Activated CD4-positive, alpha-beta memory T cell treated with anti-CD3 and anti-CD28 coated beads, Interleukin-2, amount 10 ng/mL, durations not matched to agents 7 days and 5 days (primary cell): ENCODE data around the gene TTLL10. TPM values are rescaled to one million over a fixed set of nuclear protein-coding genes. Genes with fewer than 3 reads are reported as not detected.
"Not testable (repeated sequence)": the region's sequence is repeated elsewhere in the genome, so short reads cannot be mapped to it uniquely, and the experiment has no call there.

ENCODE experiments used
- CTCF ChIA-PET: fragments of 350-600 bp; sonication (Branson Sonifier 250); formaldehyde crosslinking; loops from one replicate; lab custom pipeline; 2021; ENCODE audit warnings: antibody characterized with exemption, inconsistent platforms; lab: Charles Lee
- POLR2A ChIA-PET: fragments of 350-600 bp; sonication (Branson Sonifier 250); formaldehyde crosslinking; loops from one replicate; lab custom pipeline; 2021; ENCODE audit warnings: antibody characterized with exemption; lab: Charles Lee
- DNase-seq: peaks from one replicate; pipeline ENCODE4 v3.0.0-alpha.2; 2020
- H3K27ac Mint-ChIP-seq: one replicate; pipeline ENCODE4 v1.8.0; 2021; ENCODE audit warnings: mild to moderate bottlenecking, mixed read lengths
- H3K27me3 Mint-ChIP-seq: one replicate; pipeline ENCODE4 v1.8.0; 2021; ENCODE audit warnings: mixed read lengths
- H3K36me3 Mint-ChIP-seq: one replicate; pipeline ENCODE4 v1.8.0; 2021; ENCODE audit warnings: low read depth, mixed read lengths
- H3K4me1 Mint-ChIP-seq: one replicate; pipeline ENCODE4 v1.8.0; 2021; ENCODE audit warnings: mixed read lengths
- H3K4me3 Mint-ChIP-seq: one replicate; pipeline ENCODE4 v1.8.0; 2021; ENCODE audit warnings: mild to moderate bottlenecking, mixed read lengths
- H3K9me3 Mint-ChIP-seq: one replicate; pipeline ENCODE4 v1.8.0; 2021; ENCODE audit warnings: mixed read lengths
- total RNA-seq, 2 experiments: library from RNA; stranded (reverse); gene quantifications; one replicate each; pipeline ENCODE4 v1.2.3, GENCODE V29; 2021

The TTLL10 gene
- total RNA-seq, 2 experiments from 2014 or later = not detected

- Mint-ChIP-seq H3K36me3 (no peaks in the 10 kb centered on the region), H3K27me3 (peaks cover 2% of the 10 kb centered on the region), H3K9me3 (no peaks in the 10 kb centered on the region), H3K27ac (no peak overlapping the region), H3K4me3 (no peak overlapping the region), H3K4me1 (peaks cover 14% of the 10 kb centered on the region)
- CTCF ChIA-PET = no interaction called here
- no peak for DNase-seq
- POLR2A ChIA-PET = no interaction called here
Observed at GRCh38 chr1:1132956-1133750, 40.5 kb upstream of the TTLL10 start.

GRCh38 chr1:1134300-1134970 is 39.2 kb upstream of the TTLL10 start:
- POLR2A ChIA-PET = no interaction called here
- H3K27ac Mint-ChIP-seq = no peak overlapping the region
- H3K4me3 Mint-ChIP-seq = no peak overlapping the region
- H3K36me3 Mint-ChIP-seq = no peaks in the 10 kb centered on the region
- DNase-seq = no peak
- peaks cover 2% of the 10 kb centered on the region for H3K27me3 Mint-ChIP-seq
- H3K4me1 Mint-ChIP-seq = peaks cover 20% of the 10 kb centered on the region
- H3K9me3 Mint-ChIP-seq = no peaks in the 10 kb centered on the region
- CTCF ChIA-PET = no interaction called here

- no peak for DNase-seq
- POLR2A ChIA-PET = interaction anchor here (0.7 kb wide), 1 partner anchor 20 kb away, joined by 3 read pairs; no protein-coding TSS in a partner anchor
- peaks cover 20% of the 10 kb centered on the region for H3K4me1 Mint-ChIP-seq
- H3K27ac Mint-ChIP-seq = no peak overlapping the region
- peaks cover 2% of the 10 kb centered on the region for H3K27me3 Mint-ChIP-seq
- H3K4me3 Mint-ChIP-seq = no peak overlapping the region
- H3K36me3 Mint-ChIP-seq = no peaks in the 10 kb centered on the region
- CTCF ChIA-PET = no interaction called here
- H3K9me3 Mint-ChIP-seq = no peaks in the 10 kb centered on the region
Observed at GRCh38 chr1:1135339-1136136, 38.1 kb upstream of the TTLL10 start.

- Mint-ChIP-seq H3K4me3 (no peak overlapping the region), H3K4me1 (peaks cover 21% of the 10 kb centered on the region), H3K27me3 (peaks cover 2% of the 10 kb centered on the region), H3K36me3 (no peaks in the 10 kb centered on the region), H3K9me3 (no peaks in the 10 kb centered on the region), H3K27ac (no peak overlapping the region)
- POLR2A ChIA-PET = interaction anchor here (0.7 to 1.1 kb wide), 3 partner anchors 18 to 44 kb away, joined by 3 to 4 read pairs (median 3); no protein-coding TSS in a partner anchor
- CTCF ChIA-PET = interaction anchor here (1.7 kb wide), 1 partner anchor 14 kb away, joined by 4 read pairs; no protein-coding TSS in a partner anchor
- no peak for DNase-seq
Observed at GRCh38 chr1:1136547-1137230, 37.0 kb upstream of the TTLL10 start.

GRCh38 chr1:1137256-1138045 is 36.2 kb upstream of the TTLL10 start:
- peaks cover 2% of the 10 kb centered on the region for H3K27me3 Mint-ChIP-seq
- no peaks in the 10 kb centered on the region for H3K36me3 Mint-ChIP-seq
- DNase-seq = peak; percentile 75
- POLR2A ChIA-PET = interaction anchor here (1.1 kb wide), 1 partner anchor 45 kb away, joined by 4 read pairs; no protein-coding TSS in a partner anchor
- peaks cover 27% of the 10 kb centered on the region for H3K4me1 Mint-ChIP-seq
- peak overlapping the region; percentile 74 for H3K27ac Mint-ChIP-seq
- no peaks in the 10 kb centered on the region for H3K9me3 Mint-ChIP-seq
- CTCF ChIA-PET = interaction anchor here (1.7 kb wide), 1 partner anchor 15 kb away, joined by 4 read pairs; no protein-coding TSS in a partner anchor
- H3K4me3 Mint-ChIP-seq = peak overlapping the region; percentile 63

- Mint-ChIP-seq H3K4me3 (no peak overlapping the region), H3K36me3 (no peaks in the 10 kb centered on the region), H3K27me3 (peaks cover 2% of the 10 kb centered on the region), H3K27ac (no peak overlapping the region), H3K4me1 (peaks cover 41% of the 10 kb centered on the region), H3K9me3 (no peaks in the 10 kb centered on the region)
- POLR2A ChIA-PET = no interaction called here
- no peak for DNase-seq
- CTCF ChIA-PET = no interaction called here
Observed at GRCh38 chr1:1140673-1141072, 33.0 kb upstream of the TTLL10 start.

GRCh38 chr1:1141244-1141910 is 32.3 kb upstream of the TTLL10 start:
- no peaks in the 10 kb centered on the region for H3K36me3 Mint-ChIP-seq
- peaks cover 40% of the 10 kb centered on the region for H3K4me1 Mint-ChIP-seq
- no peak overlapping the region for H3K27ac Mint-ChIP-seq
- H3K4me3 Mint-ChIP-seq = no peak overlapping the region
- no peak for DNase-seq
- ChIA-PET POLR2A (no interaction called here), CTCF (no interaction called here)
- peaks cover 2% of the 10 kb centered on the region for H3K27me3 Mint-ChIP-seq
- H3K9me3 Mint-ChIP-seq = no peaks in the 10 kb centered on the region

GRCh38 chr1:1141911-1142250 is 31.8 kb upstream of the TTLL10 start:
- Mint-ChIP-seq H3K4me1 (peaks cover 38% of the 10 kb centered on the region), H3K9me3 (no peaks in the 10 kb centered on the region), H3K27ac (no peak overlapping the region), H3K4me3 (no peak overlapping the region), H3K36me3 (no peaks in the 10 kb centered on the region), H3K27me3 (peaks cover 2% of the 10 kb centered on the region)
- ChIA-PET CTCF (no interaction called here), POLR2A (no interaction called here)
- no peak for DNase-seq

GRCh38 chr1:1142352-1142751 is 31.3 kb upstream of the TTLL10 start:
- H3K4me1 Mint-ChIP-seq = peaks cover 37% of the 10 kb centered on the region
- not testable (repeated sequence) for DNase-seq

GRCh38 chr1:1142844-1143243 is 30.8 kb upstream of the TTLL10 start:
- Mint-ChIP-seq H3K9me3 (no peaks in the 10 kb centered on the region), H3K36me3 (no peaks in the 10 kb centered on the region), H3K27ac (no peak overlapping the region), H3K4me1 (peaks cover 34% of the 10 kb centered on the region), H3K27me3 (no peaks in the 10 kb centered on the region), H3K4me3 (no peak overlapping the region)
- DNase-seq = no peak
- ChIA-PET CTCF (no interaction called here), POLR2A (no interaction called here)

More at GRCh38 chr1:1142352-1142751, 31.3 kb upstream of the TTLL10 start:
- POLR2A ChIA-PET, H3K9me3 Mint-ChIP-seq, H3K27me3 Mint-ChIP-seq, H3K4me3 Mint-ChIP-seq, CTCF ChIA-PET, H3K36me3 Mint-ChIP-seq: not testable (repeated sequence)
- peak overlapping the region; percentile 14 for H3K27ac Mint-ChIP-seq

GRCh38 chr1:1143636-1144035 is 30.0 kb upstream of the TTLL10 start:
- POLR2A ChIA-PET = no interaction called here
- CTCF ChIA-PET = no interaction called here
- no peaks in the 10 kb centered on the region for H3K27me3 Mint-ChIP-seq
- H3K4me1 Mint-ChIP-seq = peaks cover 29% of the 10 kb centered on the region
- DNase-seq = no peak
- peak overlapping the region; percentile 89 for H3K27ac Mint-ChIP-seq
- no peak overlapping the region for H3K4me3 Mint-ChIP-seq
- H3K9me3 Mint-ChIP-seq = no peaks in the 10 kb centered on the region
- no peaks in the 10 kb centered on the region for H3K36me3 Mint-ChIP-seq
